ENCODE results near the gene IGSF21.

DNA sequence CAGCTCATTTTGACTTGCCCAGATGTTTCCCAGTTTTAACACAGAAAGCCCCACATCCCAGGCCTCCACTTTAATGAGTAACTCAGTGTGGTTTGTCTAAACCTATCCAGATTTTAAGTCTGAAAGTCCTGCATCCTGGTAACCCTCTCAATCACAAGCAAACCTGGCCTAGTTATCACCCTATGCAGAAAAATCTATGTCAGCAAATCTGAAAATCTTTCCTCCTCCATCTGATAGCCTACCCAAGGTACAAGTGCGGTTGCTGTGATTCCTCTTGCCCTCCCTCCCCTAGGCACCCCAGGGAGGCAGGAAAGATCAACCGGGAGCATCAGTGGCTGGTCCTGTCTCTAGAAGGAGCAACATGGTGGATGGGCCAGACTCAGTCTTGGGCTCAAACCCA lies 163.7 kb downstream of the IGSF21 start:
- TF ChIP-seq GATA3 (IDR thresholded peaks at IDR 0.05; ENCODE audit: low read depth, low read length) = no peak
- no peak for TF ChIP-seq GATA2 (IDR thresholded peaks at IDR 0.05; ENCODE audit: low read depth, low read length)

All from SH-SY5Y (cell line).